IPS DF 4.7 (cell line): ENCODE data around the gene ENDOG.
"Not testable (repeated sequence)": the region's sequence is repeated elsewhere in the genome, so short reads cannot be mapped to it uniquely, and the experiment has no call there.

Experiments
- DNase-seq: peaks from one replicate; pipeline ENCODE4 v3.0.0-alpha.2; 2013; ENCODE audit warnings: low spot score; ENCODE audit errors: extremely low read depth

Gene ENDOG

GRCh38 chr9:128862401-128862851, 44.1 kb downstream of the ENDOG start:
- DNase-seq, result no peak

GRCh38 chr9:128863647-128864046, 45.3 kb downstream of the ENDOG start:
- peak; percentile 78 for DNase-seq

- DNase-seq, result no peak
Measured at GRCh38 chr9:128870128-128870940, 52.0 kb downstream of the ENDOG start.

GRCh38 chr9:128870941-128871265, 52.6 kb downstream of the ENDOG start:
- not testable (repeated sequence) for DNase-seq
